Ovary (tissue), 9 donors: ENCODE data around the gene TMC2. TPM values are rescaled to one million over a fixed set of nuclear protein-coding genes. Genes with fewer than 3 reads are reported as not detected.

ENCODE experiments used
- DNase-seq, 5 donors: peaks; one replicate each; pipeline ENCODE4 v3.0.0-alpha.2; 2019 to 2020
- H3K27ac ChIP-seq, 2 donors: fragments of 200-600 bp; one replicate each; pipeline versions ENCODE4 v1.5.1 to v1.8.0; 2019 to 2022
- H3K27me3 ChIP-seq: fragments of 200-600 bp; one replicate; pipeline ENCODE4 v1.8.0; 2022
- H3K36me3 ChIP-seq: fragments of 200-600 bp; sonication (generic); one replicate; pipeline ENCODE4 v1.5.1; 2019
- H3K4me1 ChIP-seq: one replicate; pipeline ENCODE4 v1.8.1; 2013; ENCODE audit warnings: mild to moderate bottlenecking, moderate library complexity; ENCODE audit not compliant: insufficient read depth
- H3K4me3 ChIP-seq: fragments of 200-600 bp; sonication (generic); one replicate; pipeline ENCODE4 v1.5.1; 2017
- H3K9me3 ChIP-seq, 2 donors: fragments of 200-600 bp in 1 of 2; sonication (generic) in 1 of 2; one replicate each; pipeline versions ENCODE4 v1.5.1 to v1.8.1; 2013 to 2019; ENCODE audit warnings: mild to moderate bottlenecking in 1 of 2, moderate library complexity in 1 of 2
- EP300 ChIP-seq: sonication (generic); formaldehyde crosslinking; IDR thresholded peaks from one replicate; pipeline ENCODE4 v1.6.1; 2017; ENCODE audit warnings: antibody characterized with exemption
- POLR2A ChIP-seq: fragments of 450-650 bp; IDR thresholded peaks from one replicate; pipeline ENCODE4 v1.6.1; 2017; ENCODE audit warnings: antibody characterized with exemption, mild to moderate bottlenecking, moderate library complexity
- WGBS, 3 donors: extraction: QIAGEN DNeasy Blood & Tissue Kit in 1 of 3; methylation state at CpG; one replicate each; pipeline versions ENCODE4 v1.1.5 to v1.1.7; 2013 to 2017; 5-methylcytosine and 5-hydroxymethylcytosine counted together
- intact Hi-C, 4 donors: fragments of 100-400 bp; cut with DNase I; formaldehyde crosslinking; loops; one replicate each; pipeline versions ENCODE4 v1.11.0 to v1.15.1; 2022 to 2023
- polyA plus RNA-seq, 2 donors: library from polyadenylated mRNA; stranded (reverse); fragments of 200-250 nt in 1 of 2; fragments of 350-450 nt in 1 of 2; fragmentation: Illumina TruSeq in 1 of 2; extraction: RNeasy Lipid Tissue Mini Kit (QIAGEN cat#74804) in 1 of 2; gene quantifications; one replicate each; pipeline ENCODE4 v1.2.3, GENCODE V29; 2013 to 2014
- total RNA-seq, 7 donors: library from RNA; depleted of rRNA in 2 of 7; stranded (reverse); fragments of >200 nt in 2 of 7; fragmentation: NEBNext Ultra II Directional in 3 of 7; extraction: Animal tissue kit (Norgen Biotek cat#: 25700) in 3 of 7; gene quantifications; one replicate each; pipeline versions ENCODE4 v1.1.0 to v1.2.4, GENCODE V29; 2016 to 2023
- TF ChIP-seq, protein P1 (sequence below), 3 donors: fragments of 450-650 bp in 2 of 3; fragments of 200-600 bp in 1 of 3; IDR thresholded peaks; one replicate each; pipeline versions ENCODE4 v1.5.1 to v1.8.0; 2016 to 2022; ENCODE audit warnings: antibody characterized with exemption in 3 of 3, mild to moderate bottlenecking in 1 of 3
- donor health status: DM: no; HTN: no; CAD: no; lungs with moderate emphysema.
- donor health status: DM: no; HTN: no; CAD: no.
- donor health status: Bipolar disorder and iron deficiency.
- donor health status: DM: yes; HTN: yes; CAD: no.
- donor health status: DM: no; HTN: no; CAD: no.
- donor health status: DM: yes; HTN: yes; CAD: no.

Gene TMC2
- total and polyA plus RNA-seq, 9 donors = 0.07 to 0.38 (median 0.07) TPM; not detected in 4

DNA sequence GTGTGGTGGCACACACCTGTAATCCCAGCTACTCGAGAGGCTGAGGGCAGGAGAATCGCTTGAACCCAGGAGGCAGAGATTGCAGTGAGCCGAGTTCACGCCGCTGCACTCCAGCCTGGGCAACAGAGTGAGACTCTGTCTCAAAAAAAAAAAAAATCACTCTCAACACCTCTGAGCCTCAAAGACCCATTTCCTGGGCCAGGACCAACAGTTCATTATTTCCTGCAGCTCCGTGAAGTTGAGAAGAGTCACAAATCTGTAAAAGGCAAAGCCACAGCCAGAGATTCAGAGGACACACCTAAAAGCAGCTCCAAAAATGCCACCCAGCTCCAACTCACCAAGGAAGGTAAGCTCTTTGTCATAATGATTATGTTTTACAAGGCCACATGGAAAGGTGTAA, 100.9 kb downstream of the TMC2 start:
- Histone ChIP-seq H3K36me3 (no peaks in the 10 kb centered on the region), H3K27me3 (no peaks in the 10 kb centered on the region), H3K4me1 (no peaks in the 10 kb centered on the region), H3K9me3 (no peaks in the 10 kb centered on the region), H3K4me3 (no peak overlapping the region), H3K27ac (no peak overlapping the region)
- intact Hi-C loops = no loop called here
- WGBS, 3 donors = 80 to 84% (median 84%) methylated on average over 6 of the region's 6 CpGs
- no peak for DNase-seq
- TF ChIP-seq EP300 (no peak), POLR2A (no peak)

DNA sequence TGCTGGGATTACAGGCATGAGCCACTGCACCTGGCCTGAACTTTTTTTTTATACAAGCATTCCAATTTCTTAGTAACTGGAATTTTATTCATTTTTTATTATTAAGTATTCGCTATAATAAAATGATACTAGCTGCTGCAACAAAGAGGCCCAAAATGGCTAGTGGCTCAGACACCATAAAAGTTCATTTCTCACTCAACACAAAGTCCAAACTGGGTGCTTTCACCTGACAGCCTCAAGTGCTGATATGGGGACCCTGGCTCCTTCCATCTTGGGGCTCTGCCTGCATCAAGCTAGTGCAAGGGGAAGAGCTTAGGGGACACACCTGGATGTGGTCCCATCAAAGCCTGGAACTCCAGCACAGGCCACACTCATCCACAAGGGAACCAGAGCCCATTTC, 103.9 kb downstream of the TMC2 start:
- H3K9me3 ChIP-seq = no peaks in the 10 kb centered on the region
- TF ChIP-seq POLR2A (no peak), EP300 (no peak)
- TF ChIP-seq, protein P1, sequence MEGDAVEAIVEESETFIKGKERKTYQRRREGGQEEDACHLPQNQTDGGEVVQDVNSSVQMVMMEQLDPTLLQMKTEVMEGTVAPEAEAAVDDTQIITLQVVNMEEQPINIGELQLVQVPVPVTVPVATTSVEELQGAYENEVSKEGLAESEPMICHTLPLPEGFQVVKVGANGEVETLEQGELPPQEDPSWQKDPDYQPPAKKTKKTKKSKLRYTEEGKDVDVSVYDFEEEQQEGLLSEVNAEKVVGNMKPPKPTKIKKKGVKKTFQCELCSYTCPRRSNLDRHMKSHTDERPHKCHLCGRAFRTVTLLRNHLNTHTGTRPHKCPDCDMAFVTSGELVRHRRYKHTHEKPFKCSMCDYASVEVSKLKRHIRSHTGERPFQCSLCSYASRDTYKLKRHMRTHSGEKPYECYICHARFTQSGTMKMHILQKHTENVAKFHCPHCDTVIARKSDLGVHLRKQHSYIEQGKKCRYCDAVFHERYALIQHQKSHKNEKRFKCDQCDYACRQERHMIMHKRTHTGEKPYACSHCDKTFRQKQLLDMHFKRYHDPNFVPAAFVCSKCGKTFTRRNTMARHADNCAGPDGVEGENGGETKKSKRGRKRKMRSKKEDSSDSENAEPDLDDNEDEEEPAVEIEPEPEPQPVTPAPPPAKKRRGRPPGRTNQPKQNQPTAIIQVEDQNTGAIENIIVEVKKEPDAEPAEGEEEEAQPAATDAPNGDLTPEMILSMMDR (IDR thresholded peaks at IDR 0.05) = no peak
- H3K27ac ChIP-seq = no peak overlapping the region
- intact Hi-C loops = no loop called here
- no peaks in the 10 kb centered on the region for H3K36me3 ChIP-seq
- no peak for DNase-seq
- H3K4me3 ChIP-seq = no peak overlapping the region
- no peaks in the 10 kb centered on the region for H3K4me1 ChIP-seq
- no peaks in the 10 kb centered on the region for H3K27me3 ChIP-seq
- WGBS, 3 donors = 0 to 62% (median 45%) methylated on average over 1 of the region's 1 CpG

DNA sequence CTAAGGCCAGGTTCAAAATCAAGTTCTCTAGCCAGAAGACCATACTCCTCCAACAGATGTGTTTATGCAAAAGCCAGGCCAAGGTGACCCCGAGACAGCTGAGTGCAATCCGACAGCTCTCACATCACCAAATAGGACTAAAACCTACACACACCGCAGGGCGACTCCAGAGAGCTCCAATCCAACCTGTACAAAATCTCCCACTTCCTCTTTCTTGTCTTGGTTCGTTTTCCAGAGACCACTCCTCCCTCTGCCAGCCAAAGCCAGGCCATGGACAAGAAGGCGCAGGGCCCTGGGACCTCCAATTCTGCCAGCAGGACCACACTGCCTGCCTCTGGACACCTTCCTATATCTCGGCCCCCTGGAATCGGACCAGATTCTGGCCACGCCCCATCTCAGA, 104.5 kb downstream of the TMC2 start:
- 81 to 85% (median 82%) methylated on average over 9 of the region's 9 CpGs for WGBS, 3 donors
- intact Hi-C loops = no loop called here

DNA sequence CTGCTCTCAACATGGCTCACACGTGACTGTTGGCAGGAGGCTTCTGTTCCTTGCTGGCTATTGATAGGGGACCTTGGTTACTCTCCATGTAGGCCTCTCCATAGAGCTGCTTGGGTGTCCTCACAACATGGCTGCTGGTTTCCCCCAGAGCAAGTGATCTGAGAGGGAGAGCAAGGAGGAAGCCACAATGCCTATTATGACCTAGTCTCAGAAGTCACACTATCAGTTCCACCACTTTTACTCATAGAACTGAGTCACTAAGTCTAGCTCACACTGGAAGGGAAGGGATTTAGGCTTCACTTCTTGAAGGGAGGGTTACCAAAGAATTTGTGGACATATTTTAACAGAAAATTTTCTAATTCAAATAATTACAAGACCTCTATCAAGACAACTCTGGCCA, 107.3 kb downstream of the TMC2 start:
- intact Hi-C loops = no loop called here
- no peaks in the 10 kb centered on the region for H3K36me3 ChIP-seq
- no peaks in the 10 kb centered on the region for H3K27me3 ChIP-seq
- no peaks in the 10 kb centered on the region for H3K4me1 ChIP-seq
- H3K27ac ChIP-seq = no peak overlapping the region
- no peak overlapping the region for H3K4me3 ChIP-seq
- TF ChIP-seq, protein P1 (IDR thresholded peaks at IDR 0.05) = no peak
- no peak for TF ChIP-seq POLR2A
- TF ChIP-seq EP300 = no peak
- 32 to 87% (median 58%) methylated on average over 1 of the region's 1 CpG for WGBS, 3 donors
- no peak for DNase-seq
- no peaks in the 10 kb centered on the region for H3K9me3 ChIP-seq

More for the DNA sequence above, 104.5 kb downstream of the TMC2 start:
- Histone ChIP-seq H3K36me3 (no peaks in the 10 kb centered on the region), H3K4me1 (no peaks in the 10 kb centered on the region), H3K4me3 (no peak overlapping the region), H3K27me3 (no peaks in the 10 kb centered on the region), H3K27ac (no peak overlapping the region), H3K9me3 (no peaks in the 10 kb centered on the region)
- TF ChIP-seq POLR2A (no peak), EP300 (no peak)
- TF ChIP-seq, protein P1 (IDR thresholded peaks at IDR 0.05) = no peak
- DNase-seq = no peak

DNA sequence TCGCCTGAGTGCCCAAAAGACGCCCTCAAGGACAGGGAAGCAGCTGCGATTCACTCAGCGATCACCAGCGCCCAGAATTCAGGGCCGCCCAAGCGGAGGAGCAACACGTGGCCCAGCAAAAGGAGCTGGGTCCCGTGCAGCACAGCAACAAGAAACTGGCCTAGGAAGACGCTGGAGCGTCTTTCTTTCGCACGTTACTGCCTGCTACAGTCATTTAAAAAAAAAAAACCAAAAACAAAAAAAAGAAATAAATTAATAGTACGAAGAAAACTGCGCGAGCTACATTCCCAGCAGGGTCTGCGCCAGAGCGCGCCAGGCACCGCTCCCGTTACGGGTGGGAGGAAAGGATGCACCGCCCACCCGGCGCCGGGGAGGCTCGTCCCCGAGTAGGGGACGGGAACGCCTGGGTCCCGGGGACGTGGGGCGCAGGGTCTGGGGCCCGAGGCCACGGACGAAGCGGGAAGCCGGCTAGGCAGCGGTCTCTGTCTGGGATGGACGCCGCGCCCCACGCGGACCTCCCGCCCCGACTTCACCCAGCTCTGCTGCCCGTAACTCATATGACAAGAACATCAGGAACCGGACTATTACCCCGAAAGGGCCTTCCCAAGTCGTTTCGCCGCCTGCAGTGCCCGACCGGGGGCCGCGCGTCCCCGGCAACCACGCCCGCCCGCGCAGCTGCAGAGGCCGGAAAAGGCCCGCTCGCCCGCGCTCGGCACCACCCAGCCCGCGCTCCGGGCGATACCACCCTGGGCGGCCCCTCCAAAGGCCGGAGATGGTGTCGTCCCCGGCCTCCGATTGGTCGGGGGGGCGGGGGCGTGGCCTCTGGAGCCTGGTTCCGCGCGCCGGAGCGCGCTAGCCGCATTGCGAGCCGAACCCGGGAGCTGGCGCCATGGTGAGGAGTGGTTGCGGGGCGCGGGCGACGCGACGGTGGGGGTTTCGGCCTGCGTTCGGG, 115.7 kb downstream of the TMC2 start, which contains the start of gene NOP56:
Gene NOP56, plus strand, starts transcription at position 861 of the 952 bp plus-strand sequence. Its CDS starts 29 bp downstream, at position 890.
- Histone ChIP-seq H3K27me3 (no peaks in the 10 kb centered on the region), H3K9me3 (no peaks in the 10 kb centered on the region), H3K27ac (peak within 1 kb of the TSS; percentile 73 to 86), H3K4me1 (peaks cover 1% of the 10 kb centered on the region), H3K4me3 (peak within 1 kb of the TSS; percentile 87), H3K36me3 (no peaks in the 10 kb centered on the region)
- TF ChIP-seq, protein P1 (IDR thresholded peaks at IDR 0.05) = peak in 1 of 3 donors; percentile 17
- TF ChIP-seq EP300 (no peak), POLR2A (peak; percentile 54)
- 0% methylated on average over 67 to 101 of the region's 101 CpGs for WGBS, 3 donors
- intact Hi-C loops = loop anchor here in 2 of 4 donors (5.0 to 10.0 kb wide), 2 partner anchors 40 to 127 kb away; partner anchors contain the start of gene EBF4 (in 1 of the 2)
- peak; percentile 91 to 98 (median 93) for DNase-seq
